Uterus (tissue), 2 donors: ENCODE measurements around the gene WDR45B.

ENCODE experiments used
- POLR2A ChIP-seq, 2 donors: fragments of 450-650 bp; IDR thresholded peaks; one replicate each; pipeline ENCODE4 v1.6.1; 2016; ENCODE audit warnings: antibody characterized with exemption in 2 of 2, mild to moderate bottlenecking in 1 of 2, moderate library complexity in 1 of 2
- TF ChIP-seq, protein P1 (sequence below), 4 experiments: fragments of 200-600 bp in 2 of 4; fragments of 450-650 bp in 2 of 4; sonication (generic) in 2 of 4; IDR thresholded peaks; one replicate each; pipeline ENCODE4 v1.5.1; 2016 to 2019; ENCODE audit warnings: antibody characterized with exemption in 4 of 4, mild to moderate bottlenecking in 2 of 4, moderate library complexity in 1 of 4

DNA sequence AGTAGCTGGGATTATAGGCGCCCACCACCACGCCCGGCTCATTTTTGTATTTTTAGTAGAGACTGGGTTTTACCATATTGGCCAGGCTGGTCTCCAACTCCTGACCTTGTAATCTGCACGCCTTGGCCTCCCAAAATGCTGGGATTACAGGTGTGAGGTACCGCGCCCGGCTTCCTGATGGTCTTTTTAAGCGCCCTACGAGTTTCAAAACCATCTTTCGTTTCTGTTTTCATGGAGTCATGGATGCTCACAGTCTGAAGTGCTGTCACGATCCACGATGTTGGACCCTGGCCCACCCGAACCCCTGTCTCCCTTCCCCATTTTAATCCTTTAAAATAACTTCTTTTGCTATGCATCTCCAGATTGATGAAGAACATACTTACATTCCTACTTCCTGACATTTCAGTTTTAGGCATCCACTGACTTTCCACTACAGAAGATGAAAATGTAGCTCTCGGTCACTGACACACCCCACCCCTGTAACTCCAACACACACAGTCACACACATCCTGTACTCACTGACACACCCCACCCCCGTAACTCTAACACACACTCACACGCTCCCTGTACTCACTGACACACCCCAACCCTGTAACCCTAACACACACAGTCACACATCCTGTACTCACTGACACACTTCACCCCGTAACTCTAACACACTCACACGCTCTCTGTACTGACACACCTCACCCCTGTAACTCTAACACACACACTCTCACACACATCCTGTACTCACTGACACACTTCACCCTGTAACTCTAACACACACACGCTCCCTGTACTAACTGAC is 22.6 kb upstream of the WDR45B start:
- TF ChIP-seq, protein P1, sequence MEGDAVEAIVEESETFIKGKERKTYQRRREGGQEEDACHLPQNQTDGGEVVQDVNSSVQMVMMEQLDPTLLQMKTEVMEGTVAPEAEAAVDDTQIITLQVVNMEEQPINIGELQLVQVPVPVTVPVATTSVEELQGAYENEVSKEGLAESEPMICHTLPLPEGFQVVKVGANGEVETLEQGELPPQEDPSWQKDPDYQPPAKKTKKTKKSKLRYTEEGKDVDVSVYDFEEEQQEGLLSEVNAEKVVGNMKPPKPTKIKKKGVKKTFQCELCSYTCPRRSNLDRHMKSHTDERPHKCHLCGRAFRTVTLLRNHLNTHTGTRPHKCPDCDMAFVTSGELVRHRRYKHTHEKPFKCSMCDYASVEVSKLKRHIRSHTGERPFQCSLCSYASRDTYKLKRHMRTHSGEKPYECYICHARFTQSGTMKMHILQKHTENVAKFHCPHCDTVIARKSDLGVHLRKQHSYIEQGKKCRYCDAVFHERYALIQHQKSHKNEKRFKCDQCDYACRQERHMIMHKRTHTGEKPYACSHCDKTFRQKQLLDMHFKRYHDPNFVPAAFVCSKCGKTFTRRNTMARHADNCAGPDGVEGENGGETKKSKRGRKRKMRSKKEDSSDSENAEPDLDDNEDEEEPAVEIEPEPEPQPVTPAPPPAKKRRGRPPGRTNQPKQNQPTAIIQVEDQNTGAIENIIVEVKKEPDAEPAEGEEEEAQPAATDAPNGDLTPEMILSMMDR (IDR thresholded peaks at IDR 0.05), result no peak
- TF ChIP-seq POLR2A (IDR thresholded peaks at IDR 0.05), result no peak
